Type B pancreatic cell (in vitro differentiated cells): ENCODE results near the gene FOXL2. TPM values are rescaled to one million over a fixed set of nuclear protein-coding genes. Genes with fewer than 3 reads are reported as not detected.

ENCODE experiments used
- DNase-seq: peaks from one replicate; pipeline ENCODE4 v3.0.0; 2021; ENCODE audit warnings: mixed read lengths; ENCODE audit not compliant: unreplicated experiment; ENCODE audit errors: extremely low spot score
- H3K27ac Mint-ChIP-seq: 2 replicates; pipeline ENCODE4 v1.8.0; 2021; ENCODE audit warnings: mild to moderate bottlenecking, mixed read lengths
- H3K27me3 Mint-ChIP-seq: 2 replicates; pipeline ENCODE4 v1.8.0; 2021; ENCODE audit warnings: mixed read lengths
- H3K36me3 Mint-ChIP-seq: 2 replicates; pipeline ENCODE4 v1.8.0; 2021; ENCODE audit warnings: mixed read lengths
- H3K4me1 Mint-ChIP-seq: one replicate; pipeline ENCODE4 v1.8.0; 2021; ENCODE audit warnings: mixed read lengths; ENCODE audit not compliant: unreplicated experiment
- H3K4me3 Mint-ChIP-seq: 2 replicates; pipeline ENCODE4 v1.8.0; 2021; ENCODE audit warnings: mild to moderate bottlenecking, mixed read lengths
- H3K9me3 Mint-ChIP-seq: 2 replicates; pipeline ENCODE4 v1.8.0; 2021; ENCODE audit warnings: mixed read lengths
- CTCF ChIP-seq: fragments of 200-600 bp; sonication (generic); conservative IDR thresholded peaks from 2 replicates; pipeline ENCODE4 v1.5.0; 2021; ENCODE audit warnings: antibody characterized with exemption, mild to moderate bottlenecking
- total RNA-seq: library from RNA; stranded (reverse); gene quantifications from 2 replicates; pipeline ENCODE4 v1.2.1, GENCODE V29; 2021; ENCODE audit warnings: low replicate concordance

Gene FOXL2
- total RNA-seq, 1 donor from 2014 or later, result 0.75 TPM

- Mint-ChIP-seq H3K27me3 (no peaks in the 10 kb centered on the region), H3K9me3 (no peaks in the 10 kb centered on the region), H3K27ac (no peak overlapping the region), H3K36me3 (no peaks in the 10 kb centered on the region), H3K4me1 (peaks cover 5% of the 10 kb centered on the region), H3K4me3 (no peak overlapping the region)
- DNase-seq, result no peak
- no peak for TF ChIP-seq CTCF
Observed at GRCh38 chr3:138919325-138919724, 27.6 kb downstream of the FOXL2 start.

- no peak for DNase-seq
- TF ChIP-seq CTCF, result no peak
- no peaks in the 10 kb centered on the region for H3K27me3 Mint-ChIP-seq
- no peaks in the 10 kb centered on the region for H3K36me3 Mint-ChIP-seq
- H3K4me3 Mint-ChIP-seq, result peak overlapping the region; percentile 52
- H3K27ac Mint-ChIP-seq, result no peak overlapping the region
- no peaks in the 10 kb centered on the region for H3K9me3 Mint-ChIP-seq
- peaks cover 5% of the 10 kb centered on the region for H3K4me1 Mint-ChIP-seq
Observed at GRCh38 chr3:138916824-138917223, 30.1 kb downstream of the FOXL2 start.

GRCh38 chr3:138915503-138916498 lies 31.1 kb downstream of the FOXL2 start:
- Mint-ChIP-seq H3K9me3 (no peaks in the 10 kb centered on the region), H3K36me3 (no peaks in the 10 kb centered on the region), H3K4me1 (peaks cover 5% of the 10 kb centered on the region), H3K4me3 (peak overlapping the region; percentile 93), H3K27ac (peak overlapping the region; percentile 87), H3K27me3 (no peaks in the 10 kb centered on the region)
- DNase-seq, result peak; percentile 96
- peak; percentile 83 for TF ChIP-seq CTCF

- Mint-ChIP-seq H3K4me1 (peaks cover 5% of the 10 kb centered on the region), H3K27me3 (no peaks in the 10 kb centered on the region), H3K4me3 (peak overlapping the region; percentile 93), H3K36me3 (no peaks in the 10 kb centered on the region), H3K27ac (peak overlapping the region; percentile 74), H3K9me3 (no peaks in the 10 kb centered on the region)
- no peak for TF ChIP-seq CTCF
- no peak for DNase-seq
Observed at GRCh38 chr3:138914870-138915502, 32.0 kb downstream of the FOXL2 start.

GRCh38 chr3:138913766-138914165 lies 33.2 kb downstream of the FOXL2 start:
- Mint-ChIP-seq H3K4me1 (peaks cover 5% of the 10 kb centered on the region), H3K36me3 (no peaks in the 10 kb centered on the region), H3K9me3 (no peaks in the 10 kb centered on the region), H3K27ac (no peak overlapping the region), H3K4me3 (no peak overlapping the region), H3K27me3 (no peaks in the 10 kb centered on the region)
- TF ChIP-seq CTCF, result no peak
- no peak for DNase-seq
